Medulla oblongata (tissue), 1 donor: ENCODE measurements around the gene HLA-C.
"Not testable (repeated sequence)": the region's sequence is repeated elsewhere in the genome, so short reads cannot be mapped to it uniquely, and the experiment has no call there.

Experiments used
- DNase-seq: peaks from one replicate; pipeline ENCODE4 v3.0.0-alpha.2; 2015; ENCODE audit errors: extremely low spot score

Gene HLA-C

GRCh38 chr6:31271641-31272357 lies at the start of gene HLA-C:
Gene HLA-C, minus strand, starts transcription at chr6:31272092. Its CDS starts 21 bp downstream, at chr6:31272071.
- DNase-seq: peak; percentile 99

DNA sequence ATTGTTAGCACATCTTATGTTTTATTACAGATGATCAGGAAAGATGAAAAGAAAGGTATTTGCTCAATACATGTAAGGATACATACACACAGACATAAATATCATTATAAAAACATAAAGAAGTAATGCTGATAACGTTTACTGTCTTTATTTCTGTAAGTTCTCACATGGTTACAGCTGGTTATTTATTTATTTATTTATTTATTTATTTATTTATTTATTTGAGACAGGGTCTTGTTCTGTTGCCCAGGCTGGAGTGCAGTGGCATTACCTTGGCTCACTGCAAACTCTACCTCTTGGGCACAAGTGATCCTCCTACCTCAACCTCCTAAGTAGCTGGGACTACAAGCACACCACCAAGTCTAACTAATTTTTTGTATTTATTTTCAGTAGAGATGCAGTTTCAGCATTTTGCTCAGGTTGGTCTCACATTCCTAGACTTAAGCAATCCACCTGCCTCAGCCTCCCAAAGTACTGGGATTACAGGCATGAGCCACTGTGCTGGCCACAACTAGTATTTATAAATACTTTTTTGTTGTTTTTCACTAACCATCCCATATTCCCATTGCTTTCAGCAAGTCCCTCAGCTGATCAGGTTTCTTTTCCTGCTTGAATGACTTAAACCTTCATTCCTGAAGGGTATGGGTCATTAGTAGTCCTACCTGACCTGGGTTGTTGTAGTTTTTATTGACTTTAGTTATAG lies 49.3 kb upstream of the HLA-C start:
- no peak for DNase-seq

GRCh38 chr6:31317036-31317435 lies 45.1 kb upstream of the HLA-C start:
- no peak for DNase-seq

GRCh38 chr6:31309641-31310040 lies 37.7 kb upstream of the HLA-C start:
- DNase-seq: no peak

- DNase-seq: no peak
Measured at GRCh38 chr6:31308845-31309175, 36.9 kb upstream of the HLA-C start.

DNA sequence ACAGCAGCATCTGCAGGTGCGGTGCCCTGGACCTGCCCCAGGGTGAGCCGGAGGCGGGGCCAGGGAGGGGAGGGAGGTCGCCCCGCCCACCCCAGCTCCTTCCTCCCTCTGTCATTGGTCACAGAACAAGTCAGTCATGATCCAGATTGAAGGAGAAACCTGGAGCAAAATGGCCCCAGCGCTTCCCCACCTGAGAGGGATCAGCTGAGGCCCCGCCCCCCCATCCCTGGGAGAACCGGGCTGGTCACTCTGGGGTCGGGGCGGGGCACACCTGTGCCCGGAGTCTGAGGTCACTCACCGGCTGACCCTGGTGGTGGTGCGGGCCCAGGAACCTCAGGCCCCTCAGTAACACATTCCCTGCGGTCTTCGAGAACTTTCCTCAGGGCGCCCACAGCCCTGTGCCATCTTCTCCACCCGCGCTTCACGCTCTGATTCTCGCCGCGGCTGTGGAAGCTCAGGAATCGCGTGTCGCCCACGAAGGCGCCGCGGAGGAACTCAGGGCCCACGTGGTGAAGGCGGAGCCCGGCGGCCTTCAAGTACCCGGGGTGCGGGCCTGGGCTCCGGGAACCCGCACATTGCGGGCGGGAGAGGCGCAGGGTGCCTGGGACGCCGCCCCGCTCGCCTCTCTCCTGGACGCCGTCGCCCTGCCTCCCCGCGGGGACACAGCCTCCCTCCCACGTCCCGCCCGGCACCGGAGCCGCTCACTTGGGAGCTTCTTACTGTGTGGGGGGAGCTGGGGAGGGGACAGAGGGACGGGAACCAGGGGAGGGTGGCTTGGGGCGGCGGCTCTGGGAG lies 36.4 kb upstream of the HLA-C start:
- DNase-seq: peak; percentile 36

DNA sequence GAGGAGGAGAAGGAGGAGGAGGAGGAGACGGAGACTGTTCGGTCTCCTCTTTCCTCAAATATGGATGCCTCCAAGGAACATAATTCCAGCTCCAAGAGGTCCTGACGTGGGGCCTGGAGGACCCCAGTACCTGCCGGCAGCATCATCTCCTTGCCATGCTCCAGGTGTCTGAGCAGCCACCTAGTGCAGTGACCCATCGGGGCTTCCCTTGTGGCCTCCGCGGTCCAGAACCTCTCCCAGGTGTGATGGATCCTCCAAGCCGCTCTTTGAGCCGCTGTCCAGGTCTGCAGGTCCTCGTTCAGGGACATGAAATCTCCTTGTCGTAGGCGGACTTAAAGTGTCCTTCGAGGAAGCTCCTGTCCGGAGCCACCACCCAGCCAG lies 35.8 kb upstream of the HLA-C start:
- DNase-seq: no peak

- DNase-seq: no peak
Measured at GRCh38 chr6:31305703-31306219, 33.9 kb upstream of the HLA-C start.

GRCh38 chr6:31304683-31305082 lies 32.8 kb upstream of the HLA-C start:
- peak; percentile 57 for DNase-seq

DNA sequence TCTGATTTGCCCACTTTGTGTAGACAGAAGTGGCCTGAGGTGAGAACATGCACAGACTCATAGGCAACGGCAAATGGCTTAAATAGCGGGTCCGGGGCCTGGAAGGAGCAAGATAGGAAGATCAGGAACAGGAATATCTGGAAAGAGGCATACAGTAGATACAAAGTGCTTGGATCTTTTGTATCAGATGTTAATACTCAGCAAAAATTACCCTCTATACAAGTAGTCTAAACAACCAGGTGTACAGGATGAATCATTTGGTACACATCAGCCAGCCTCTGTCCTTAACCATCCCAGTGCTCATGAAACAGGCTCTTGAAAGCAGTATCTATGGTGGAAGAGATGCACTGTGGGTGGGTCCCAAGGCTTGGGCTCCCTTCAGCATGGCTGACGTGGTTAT lies 28.9 kb upstream of the HLA-C start:
- DNase-seq: no peak

DNA sequence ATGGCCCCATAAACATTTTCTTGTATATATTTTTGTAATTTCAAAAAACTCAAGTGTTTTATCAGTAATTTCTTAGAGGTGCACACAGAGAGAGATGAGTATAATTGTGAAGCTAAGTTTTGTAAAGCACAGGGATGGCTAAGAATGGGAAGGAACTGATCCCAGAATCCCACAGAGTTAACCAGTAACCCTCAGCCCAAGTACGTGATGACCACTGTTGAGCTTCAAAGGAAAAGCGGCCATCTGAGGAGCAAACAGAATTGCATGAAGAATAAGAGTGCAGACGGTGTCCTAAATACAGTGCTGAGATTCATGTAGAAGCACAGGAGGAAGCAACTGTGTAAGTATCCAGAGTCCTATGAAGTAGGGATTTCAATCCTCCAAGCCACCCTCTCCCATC lies 28.1 kb upstream of the HLA-C start:
- no peak for DNase-seq

DNA sequence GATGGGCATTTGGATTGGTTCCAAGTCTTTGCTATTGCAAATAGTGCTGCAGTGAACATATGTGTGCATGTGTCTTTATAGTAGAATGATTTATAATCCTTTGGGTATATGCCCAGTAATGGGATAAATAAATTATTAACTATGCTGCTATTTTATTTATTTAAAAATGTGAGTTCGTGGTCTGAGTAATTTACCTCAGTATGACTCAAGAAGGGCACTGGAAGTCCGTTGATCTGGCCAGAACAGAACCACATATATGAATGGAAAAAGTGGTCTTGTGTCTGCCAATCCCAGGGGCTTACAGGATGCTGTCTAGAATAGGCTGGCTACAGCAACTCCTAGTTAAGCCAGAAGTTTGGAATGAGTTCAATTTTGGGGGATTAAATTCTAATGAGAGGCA lies 27.6 kb upstream of the HLA-C start:
- DNase-seq: no peak

GRCh38 chr6:31294056-31294455 lies 22.2 kb upstream of the HLA-C start:
- DNase-seq: no peak

GRCh38 chr6:31293343-31293742 lies 21.5 kb upstream of the HLA-C start:
- no peak for DNase-seq

- no peak for DNase-seq
Measured at GRCh38 chr6:31289788-31290187, 17.9 kb upstream of the HLA-C start.

GRCh38 chr6:31287619-31288018 lies 15.7 kb upstream of the HLA-C start:
- no peak for DNase-seq

DNA sequence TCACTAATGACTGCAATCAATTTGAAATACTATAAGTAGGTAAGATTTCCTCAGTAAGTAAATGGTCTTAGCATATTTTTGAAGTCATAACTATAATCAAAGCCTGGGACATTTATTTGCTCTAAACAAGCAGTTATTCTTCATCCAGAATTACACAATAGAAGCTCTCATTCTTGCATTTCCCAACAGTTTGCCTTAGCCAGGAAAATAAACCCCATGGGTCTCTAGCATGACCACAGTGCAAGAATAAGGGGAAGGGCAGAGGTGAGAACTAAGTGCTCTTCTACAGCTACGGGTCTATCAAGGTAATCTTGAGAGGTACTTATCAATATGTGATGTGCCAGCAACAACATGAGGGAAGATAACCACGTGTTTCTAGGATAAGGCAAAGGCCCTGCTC lies 14.1 kb upstream of the HLA-C start:
- no peak for DNase-seq

DNA sequence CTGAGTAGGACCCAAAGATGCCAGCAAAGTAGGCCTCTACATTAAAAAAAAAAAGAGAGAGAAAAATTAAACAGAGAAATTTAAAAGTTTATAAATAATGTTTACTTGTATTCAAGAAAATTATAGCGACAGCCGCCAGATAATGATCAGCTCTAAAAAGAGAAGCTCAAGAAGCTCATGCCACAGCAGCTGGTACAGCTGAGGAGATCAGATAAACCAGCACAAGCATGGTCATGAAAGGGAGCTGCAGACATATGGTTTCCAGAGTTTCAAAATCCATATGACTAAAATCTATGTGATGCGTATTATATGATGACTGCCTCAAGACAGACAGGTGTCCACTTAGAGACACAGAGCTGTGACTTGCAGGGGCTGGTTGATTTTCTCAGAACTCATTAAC lies 13.6 kb upstream of the HLA-C start:
- no peak for DNase-seq

DNA sequence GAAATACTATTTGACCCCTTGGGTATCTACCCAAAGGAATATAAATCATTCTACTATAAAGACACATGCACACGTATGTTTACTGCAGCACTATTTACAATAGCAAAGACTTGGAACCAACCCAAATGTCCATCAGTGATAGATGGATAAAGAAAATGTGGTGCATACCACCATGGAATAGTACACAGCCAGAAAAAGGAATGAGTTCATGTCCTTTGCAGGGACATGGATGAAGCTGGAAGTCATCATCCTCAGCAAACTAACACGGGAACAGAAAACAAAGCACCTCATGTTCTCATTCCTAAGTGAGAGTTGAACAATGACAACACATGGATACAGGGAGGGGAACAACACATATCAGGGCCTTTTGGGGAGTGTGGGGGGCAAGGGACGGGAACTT lies 7.8 kb upstream of the HLA-C start:
- not testable (repeated sequence) for DNase-seq

GRCh38 chr6:31272836-31273626 lies 1.1 kb upstream of the HLA-C start:
- DNase-seq: peak; percentile 31

- DNase-seq: peak; percentile 54
Measured at GRCh38 chr6:31272436-31272835, 544 bp upstream of the HLA-C start.
